Measurements from ENCODE around the gene KRT80.
A peak's percentile ranks its signal among the peaks of the same experiment; 100 is the strongest.

KRT80 gene

GRCh38 chr12:52121824-52122539 is 69.8 kb downstream of the KRT80 start:
- DNase-seq (ENCODE audit: low read depth in 2 of 2): peak; percentile 59 to 66
- no peak overlapping the region for H3K4me3 ChIP-seq (replicated peaks in 1 of 2; ENCODE audit: low read depth in 2 of 2, low read length in 2 of 2)
- peak; percentile 84 for TF ChIP-seq CTCF (IDR thresholded peaks at IDR 0.05; ENCODE audit: low read depth, low read length)

GRCh38 chr12:52120951-52121823 is 70.6 kb downstream of the KRT80 start:
- DNase-seq (ENCODE audit: low read depth in 2 of 2): no peak
- no peak overlapping the region for H3K4me3 ChIP-seq (replicated peaks in 1 of 2; ENCODE audit: low read depth in 2 of 2, low read length in 2 of 2)
- no peak for TF ChIP-seq CTCF (IDR thresholded peaks at IDR 0.05; ENCODE audit: low read depth, low read length)

DNA sequence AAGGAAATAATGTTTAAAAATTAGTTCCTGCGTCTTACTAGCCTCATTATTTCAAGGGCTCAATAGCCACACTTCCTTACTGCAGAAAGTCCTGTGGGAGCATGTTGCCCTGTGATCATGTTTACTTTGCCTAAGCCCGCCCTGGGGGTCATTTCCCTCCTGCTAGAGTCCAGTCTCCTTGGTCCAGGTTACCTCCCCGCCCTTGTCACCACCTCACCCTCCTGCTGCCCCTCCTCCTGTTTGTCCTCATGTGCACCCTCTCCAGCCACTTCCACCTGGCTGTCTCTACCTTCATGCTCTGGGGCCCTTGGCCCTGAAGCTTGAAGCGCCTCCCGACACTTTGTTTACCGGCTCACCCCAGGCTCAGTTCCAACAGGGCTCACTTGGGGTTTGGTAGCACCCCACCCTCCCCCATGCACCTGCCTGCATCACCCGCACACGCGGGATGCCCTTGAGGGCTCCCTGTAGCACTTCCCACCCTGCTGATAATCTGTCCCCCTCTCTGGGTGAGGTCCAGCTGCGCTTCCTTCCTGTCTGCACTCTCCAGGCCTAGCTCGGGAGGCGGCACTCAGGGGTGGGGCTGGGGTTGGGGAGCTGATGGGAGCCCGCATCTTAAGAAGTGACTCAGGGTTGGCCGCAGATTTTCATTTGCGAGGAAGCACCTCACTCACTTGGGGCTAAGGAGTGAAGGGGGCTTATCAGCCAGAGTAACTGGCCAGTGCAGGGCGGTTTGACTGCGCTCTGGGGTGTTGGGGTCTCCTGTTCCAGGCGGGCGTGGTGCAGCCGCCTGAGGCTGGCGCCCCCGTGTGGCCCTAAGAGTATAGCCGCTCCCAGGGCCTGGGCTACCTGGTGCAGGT is 72.2 kb downstream of the KRT80 start:
- peak; percentile 61 for TF ChIP-seq CTCF (IDR thresholded peaks at IDR 0.05; ENCODE audit: low read depth, low read length)
- no peak overlapping the region for H3K4me3 ChIP-seq (replicated peaks in 1 of 2; ENCODE audit: low read depth in 2 of 2, low read length in 2 of 2)
- DNase-seq (ENCODE audit: low read depth in 2 of 2): peak in 1 of 2 donors; percentile 23
